Liver (tissue), 9 donors: ENCODE results near the gene NAA50. TPM values are rescaled to one million over a fixed set of nuclear protein-coding genes. Genes with fewer than 3 reads are reported as not detected.

Experiments used
- DNase-seq: peaks from one replicate; pipeline ENCODE4 v3.0.0-alpha.2; 2017; ENCODE audit warnings: low spot score
- H3K27ac ChIP-seq, 2 donors: one replicate each; pipeline ENCODE4 v1.7.0; 2013; ENCODE audit warnings: inconsistent platforms in 2 of 2, low read length in 2 of 2, control low read depth in 1 of 2, low read depth in 1 of 2, mild to moderate bottlenecking in 1 of 2
- H3K27me3 ChIP-seq, 4 donors: one replicate each; pipeline versions ENCODE4 v1.6.1 to v1.7.0; 2013; ENCODE audit warnings: low read length in 3 of 4, inconsistent platforms in 1 of 4, mild to moderate bottlenecking in 1 of 4, moderate library complexity in 1 of 4; ENCODE audit not compliant: control insufficient read depth in 4 of 4, insufficient read depth in 4 of 4
- H3K36me3 ChIP-seq, 4 donors: one replicate each; pipeline versions ENCODE4 v1.6.1 to v1.7.0; 2013; ENCODE audit warnings: low read length in 3 of 4, mild to moderate bottlenecking in 3 of 4, low read depth in 1 of 4, moderate library complexity in 1 of 4; ENCODE audit not compliant: control insufficient read depth in 4 of 4, insufficient read depth in 3 of 4
- H3K4me1 ChIP-seq, 4 donors: one replicate each; pipeline versions ENCODE4 v1.6.1 to v1.7.0; 2013; ENCODE audit warnings: low read length in 3 of 4, mild to moderate bottlenecking in 3 of 4, moderate library complexity in 1 of 4; ENCODE audit not compliant: control insufficient read depth in 4 of 4, insufficient read depth in 4 of 4
- H3K4me3 ChIP-seq, 3 donors: one replicate each; pipeline versions ENCODE4 v1.6.1 to v1.7.0; 2013; ENCODE audit warnings: low read length in 3 of 3, control low read depth in 1 of 3, low read depth in 1 of 3, mild to moderate bottlenecking in 1 of 3
- H3K9ac ChIP-seq, 2 donors: one replicate each; pipeline ENCODE4 v1.7.0; 2013; ENCODE audit warnings: low read length in 2 of 2, mild to moderate bottlenecking in 2 of 2, moderate library complexity in 2 of 2, control low read depth in 1 of 2, low read depth in 1 of 2
- H3K9me3 ChIP-seq, 4 donors: one replicate each; pipeline versions ENCODE4 v1.6.1 to v1.7.0; 2013; ENCODE audit warnings: low read length in 3 of 4; ENCODE audit not compliant: control insufficient read depth in 4 of 4
- ATF3 ChIP-seq: IDR thresholded peaks from 2 replicates; pipeline ENCODE4 v1.6.1; 2016; ENCODE audit warnings: antibody characterized with exemption
- CTCF ChIP-seq: fragments of 150-350 bp; IDR thresholded peaks from 2 replicates; pipeline ENCODE4 v1.5.1; 2017; ENCODE audit warnings: improper control_type of control experiment, low read depth, low read length; ENCODE audit not compliant: missing input control
- EGR1 ChIP-seq, 2 donors: IDR thresholded peaks; 2 replicates each; pipeline ENCODE4 v1.6.1; 2016 to 2018; ENCODE audit warnings: antibody characterized with exemption in 2 of 2, low read depth in 2 of 2
- FOXA1 ChIP-seq: IDR thresholded peaks from 2 replicates; pipeline ENCODE4 v1.6.1; 2016; ENCODE audit warnings: antibody characterized with exemption
- FOXA2 ChIP-seq: IDR thresholded peaks from 2 replicates; pipeline ENCODE4 v1.6.1; 2016; ENCODE audit warnings: antibody characterized with exemption
- GABPA ChIP-seq, 2 donors: IDR thresholded peaks in 1 of 2; conservative IDR thresholded peaks in 1 of 2; 2 replicates each; pipeline ENCODE4 v1.6.1; 2016; ENCODE audit warnings: antibody characterized with exemption in 2 of 2, mild to moderate bottlenecking in 1 of 2, moderate library complexity in 1 of 2
- HNF4A ChIP-seq, 2 donors: conservative IDR thresholded peaks; 2 replicates each; pipeline ENCODE4 v1.6.1; 2016; ENCODE audit warnings: antibody characterized with exemption in 2 of 2, mild to moderate bottlenecking in 2 of 2
- HNF4G ChIP-seq: IDR thresholded peaks from 2 replicates; pipeline ENCODE4 v1.6.1; 2016; ENCODE audit warnings: antibody characterized with exemption
- JUND ChIP-seq, 2 donors: IDR thresholded peaks; 2 replicates each; pipeline ENCODE4 v1.6.1; 2016; ENCODE audit warnings: antibody characterized with exemption in 2 of 2
- MAX ChIP-seq: IDR thresholded peaks from 2 replicates; pipeline ENCODE4 v1.6.1; 2016; ENCODE audit warnings: antibody characterized with exemption
- NR2F2 ChIP-seq: IDR thresholded peaks from 2 replicates; pipeline ENCODE4 v1.6.1; 2016; ENCODE audit warnings: antibody characterized with exemption
- RAD21 ChIP-seq, 2 donors: IDR thresholded peaks; 2 replicates each; pipeline ENCODE4 v1.6.1; 2016; ENCODE audit warnings: antibody characterized with exemption in 2 of 2, mild to moderate bottlenecking in 2 of 2
- REST ChIP-seq: IDR thresholded peaks from 2 replicates; pipeline ENCODE4 v1.6.1; 2016; ENCODE audit warnings: antibody characterized with exemption, mild to moderate bottlenecking
- RXRA ChIP-seq, 2 donors: IDR thresholded peaks; 2 replicates each; pipeline ENCODE4 v1.6.1; 2017 to 2018; ENCODE audit warnings: antibody characterized with exemption in 2 of 2, mild to moderate bottlenecking in 1 of 2
- SP1 ChIP-seq: IDR thresholded peaks from 2 replicates; pipeline ENCODE4 v1.6.1; 2018; ENCODE audit warnings: antibody characterized with exemption, mild to moderate bottlenecking
- TAF1 ChIP-seq: conservative IDR thresholded peaks from 2 replicates; pipeline ENCODE4 v1.6.1; 2016; ENCODE audit warnings: antibody characterized with exemption, mild to moderate bottlenecking
- YY1 ChIP-seq: IDR thresholded peaks from 2 replicates; pipeline ENCODE4 v1.6.1; 2016; ENCODE audit warnings: antibody characterized with exemption, mild to moderate bottlenecking
- ZBTB33 ChIP-seq: IDR thresholded peaks from 2 replicates; pipeline ENCODE4 v1.6.1; 2016; ENCODE audit warnings: antibody characterized with exemption
- WGBS: extraction: QIAGEN DNeasy Blood & Tissue Kit; methylation state at CpG from one replicate; pipeline ENCODE4 v1.1.7; 2013; 5-methylcytosine and 5-hydroxymethylcytosine counted together
- polyA plus RNA-seq, 2 donors: library from polyadenylated mRNA; stranded (reverse) in 1 of 2; unstranded in 1 of 2; fragments of 200-250 nt in 1 of 2; fragments of >200 nt in 1 of 2; fragmentation: Nextera tagmentation in 1 of 2; extraction: Ambion mirVana in 1 of 2; gene quantifications; one replicate each; pipeline versions ENCODE4 v1.2.1 to v1.2.3, GENCODE V29; 2013 to 2015
- total RNA-seq, 2 donors: library from RNA; depleted of rRNA; stranded (reverse); fragments of >200 nt; gene quantifications; one replicate each; pipeline ENCODE4 v1.2.3, GENCODE V29; 2014
- donor health status: healthy.
- donor health status: healthy.
- donor health status: healthy.
- donor health status: healthy.
- donor health status: healthy.

Gene NAA50
- total and polyA plus RNA-seq, 4 donors = 37.3 to 162 (median 73.9) TPM

GRCh38 chr3:113714702-113715101 lies 31.3 kb downstream of the NAA50 start:
- TF ChIP-seq MAX = no peak
- no peak for TF ChIP-seq ATF3
- TF ChIP-seq HNF4G = no peak
- no peak for TF ChIP-seq EGR1 (IDR thresholded peaks at IDR 0.05; ENCODE audit: low read depth in 2 of 2)
- no peak for TF ChIP-seq NR2F2
- TF ChIP-seq FOXA2 = no peak
- TF ChIP-seq GABPA (IDR thresholded peaks at IDR 0.05 in 1 of 2, conservative IDR thresholded peaks at IDR 0.05 in 1 of 2) = no peak
- TF ChIP-seq REST = no peak
- TF ChIP-seq SP1 = no peak
- TF ChIP-seq RXRA (IDR thresholded peaks at IDR 0.05) = no peak
- no peak for TF ChIP-seq CTCF
- no peak for TF ChIP-seq ZBTB33
- no peak for TF ChIP-seq RAD21 (IDR thresholded peaks at IDR 0.05)
- no peak for TF ChIP-seq JUND (IDR thresholded peaks at IDR 0.05)
- no peak for TF ChIP-seq HNF4A (conservative IDR thresholded peaks at IDR 0.05)
- no peak for TF ChIP-seq TAF1
- TF ChIP-seq YY1 = no peak
- no peak for TF ChIP-seq FOXA1
- H3K27ac ChIP-seq = no peak overlapping the region
- peaks cover 0 to 1% (median 0%) of the 10 kb centered on the region in 4 donors for H3K4me1 ChIP-seq
- H3K36me3 ChIP-seq = peaks cover 0 to 2% (median under 1%) of the 10 kb centered on the region in 4 donors
- H3K9me3 ChIP-seq = no peaks in the 10 kb centered on the region
- no peak for DNase-seq
- 72% methylated on average over 1 of the region's 1 CpG for WGBS
- no peaks in the 10 kb centered on the region for H3K27me3 ChIP-seq
- H3K9ac ChIP-seq = no peak overlapping the region
- no peak overlapping the region for H3K4me3 ChIP-seq
